Measurements from ENCODE around the gene THSD4.

DNA sequence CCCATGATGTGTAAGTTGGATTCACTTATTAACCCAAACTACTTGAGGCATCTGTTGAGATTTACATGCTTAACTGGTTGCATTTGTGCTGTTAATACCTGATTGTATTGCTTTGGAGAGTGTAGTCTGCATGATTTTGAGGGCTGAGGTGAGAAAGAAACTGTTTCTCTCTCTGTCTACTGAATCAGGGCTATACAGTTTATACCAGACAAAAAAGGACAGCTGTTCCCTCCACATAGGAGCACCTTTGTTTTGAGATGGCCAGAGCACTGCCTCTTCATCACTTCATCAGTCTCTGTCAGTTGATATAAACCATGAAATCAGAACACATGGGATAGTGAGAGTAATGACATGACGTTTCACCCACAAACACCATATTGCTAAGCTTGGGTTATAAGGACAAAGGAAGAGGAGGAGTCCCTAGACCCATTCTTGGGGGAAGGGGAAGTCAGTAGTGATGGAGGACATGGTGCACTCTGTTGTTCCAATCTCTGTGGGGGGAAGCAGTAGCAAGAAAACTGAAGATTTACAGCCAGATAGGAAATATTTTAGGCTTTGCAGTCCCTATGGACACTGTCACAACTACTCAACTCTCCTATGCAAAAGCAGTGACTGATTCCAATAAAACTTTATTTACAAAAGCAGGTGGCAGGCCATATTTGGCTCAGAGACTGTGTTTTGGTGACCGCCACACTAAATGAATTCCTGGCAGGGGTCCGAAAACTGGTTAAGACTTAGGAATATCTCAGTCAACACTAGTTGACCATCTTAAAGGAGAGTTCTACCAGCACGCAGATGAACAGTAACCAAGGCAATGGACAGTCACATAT is 571.2 kb downstream of the THSD4 start:
- TF ChIP-seq, protein P1, sequence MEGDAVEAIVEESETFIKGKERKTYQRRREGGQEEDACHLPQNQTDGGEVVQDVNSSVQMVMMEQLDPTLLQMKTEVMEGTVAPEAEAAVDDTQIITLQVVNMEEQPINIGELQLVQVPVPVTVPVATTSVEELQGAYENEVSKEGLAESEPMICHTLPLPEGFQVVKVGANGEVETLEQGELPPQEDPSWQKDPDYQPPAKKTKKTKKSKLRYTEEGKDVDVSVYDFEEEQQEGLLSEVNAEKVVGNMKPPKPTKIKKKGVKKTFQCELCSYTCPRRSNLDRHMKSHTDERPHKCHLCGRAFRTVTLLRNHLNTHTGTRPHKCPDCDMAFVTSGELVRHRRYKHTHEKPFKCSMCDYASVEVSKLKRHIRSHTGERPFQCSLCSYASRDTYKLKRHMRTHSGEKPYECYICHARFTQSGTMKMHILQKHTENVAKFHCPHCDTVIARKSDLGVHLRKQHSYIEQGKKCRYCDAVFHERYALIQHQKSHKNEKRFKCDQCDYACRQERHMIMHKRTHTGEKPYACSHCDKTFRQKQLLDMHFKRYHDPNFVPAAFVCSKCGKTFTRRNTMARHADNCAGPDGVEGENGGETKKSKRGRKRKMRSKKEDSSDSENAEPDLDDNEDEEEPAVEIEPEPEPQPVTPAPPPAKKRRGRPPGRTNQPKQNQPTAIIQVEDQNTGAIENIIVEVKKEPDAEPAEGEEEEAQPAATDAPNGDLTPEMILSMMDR (conservative IDR thresholded peaks at IDR 0.05 in 1 of 2, IDR thresholded peaks at IDR 0.05 in 1 of 2; ENCODE audit: extremely low read depth in 1 of 2, insufficient read depth in 1 of 2, low read depth in 1 of 2, low read length in 2 of 2), result no peak
- no peak for TF ChIP-seq EZH2 (IDR thresholded peaks at IDR 0.05; ENCODE audit: borderline replicate concordance, low read length)
